HG03025 (cell line): ENCODE data around the gene GNA12.

ENCODE experiments used
- ATAC-seq: cut with Tn5 transposase; IDR thresholded peaks from one replicate; pipeline ENCODE4 v1.9.1; 2021; ENCODE audit warnings: mild to moderate bottlenecking, moderate library complexity; ENCODE audit not compliant: unreplicated experiment, low FRiP score

Gene GNA12

DNA sequence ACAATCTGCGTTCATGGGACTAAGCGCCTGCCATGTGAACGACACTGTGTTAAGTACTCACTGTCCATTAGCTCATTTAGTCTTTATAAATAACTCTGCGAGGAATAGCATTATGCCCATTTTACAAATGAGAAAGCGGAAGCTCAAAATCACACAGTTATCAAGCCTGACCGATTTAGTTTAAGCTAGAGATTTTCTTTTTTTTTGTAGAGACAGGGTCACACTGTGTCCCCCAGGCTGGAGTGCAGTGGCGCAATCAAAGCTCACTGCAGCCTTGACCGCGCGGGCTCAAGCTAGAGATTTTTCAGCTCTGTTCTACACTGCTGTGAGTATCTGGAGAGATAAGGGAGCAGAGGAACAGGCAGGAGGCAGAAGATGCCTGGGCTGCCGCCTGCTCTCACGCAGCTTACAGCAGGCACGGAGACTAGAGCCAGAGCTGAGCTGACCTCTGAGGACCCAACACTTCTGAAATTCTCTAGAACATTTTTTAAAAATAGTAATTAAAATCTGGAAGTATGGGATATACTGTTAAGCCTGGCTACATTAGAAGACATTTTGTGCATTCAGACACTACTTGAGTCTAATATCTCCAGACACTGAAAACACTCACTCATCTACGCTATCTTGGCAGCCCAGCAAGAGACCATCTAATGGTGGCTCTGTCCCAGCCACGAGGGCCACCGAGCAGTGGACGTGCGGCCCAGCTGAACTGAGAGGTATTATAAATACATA is 38.7 kb downstream of the GNA12 start:
- ATAC-seq: no peak

DNA sequence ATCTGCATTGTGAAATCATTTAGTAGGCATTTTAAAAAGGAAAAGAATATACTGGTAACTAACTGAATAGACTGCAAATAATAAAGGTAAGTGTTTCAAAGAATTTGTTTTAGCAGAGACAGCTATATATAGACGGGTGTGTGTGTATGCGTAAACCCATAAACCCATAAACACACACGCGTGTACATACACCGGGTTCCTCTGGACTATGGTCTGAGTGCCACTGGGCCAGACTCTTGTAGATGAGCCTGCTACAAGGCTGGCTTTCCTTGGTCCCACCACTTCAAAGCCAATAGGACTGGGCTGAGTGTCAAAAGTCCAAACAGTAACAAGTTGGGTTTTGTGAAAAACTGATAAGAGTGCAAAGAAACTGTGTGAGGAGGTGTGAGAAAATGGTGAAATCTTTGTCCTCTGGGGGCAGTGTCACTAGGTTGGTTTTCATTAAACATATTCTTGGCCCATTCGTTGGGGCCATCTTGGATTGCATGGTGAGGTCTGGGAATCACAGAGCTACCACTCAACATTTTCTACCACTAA is 39.8 kb downstream of the GNA12 start:
- no peak for ATAC-seq

DNA sequence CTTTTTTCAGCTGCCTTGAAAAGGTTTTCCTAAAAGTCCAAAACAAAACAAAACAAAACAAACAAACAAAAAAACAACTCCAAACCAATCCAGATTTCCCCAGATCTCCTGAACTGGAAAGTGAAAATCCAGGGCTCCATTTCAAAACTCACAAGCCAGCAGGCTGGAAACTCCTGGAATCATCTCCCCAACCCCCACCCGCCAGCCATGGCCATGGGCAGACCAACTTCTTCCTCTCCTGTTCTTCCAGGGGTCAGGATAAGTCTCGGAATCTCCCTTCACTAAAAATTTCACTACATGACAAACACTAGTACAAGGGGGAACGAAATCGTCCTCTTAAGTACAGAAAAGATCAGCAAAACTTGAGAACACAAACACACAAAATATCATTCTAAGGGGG is 40.4 kb downstream of the GNA12 start:
- ATAC-seq: no peak

DNA sequence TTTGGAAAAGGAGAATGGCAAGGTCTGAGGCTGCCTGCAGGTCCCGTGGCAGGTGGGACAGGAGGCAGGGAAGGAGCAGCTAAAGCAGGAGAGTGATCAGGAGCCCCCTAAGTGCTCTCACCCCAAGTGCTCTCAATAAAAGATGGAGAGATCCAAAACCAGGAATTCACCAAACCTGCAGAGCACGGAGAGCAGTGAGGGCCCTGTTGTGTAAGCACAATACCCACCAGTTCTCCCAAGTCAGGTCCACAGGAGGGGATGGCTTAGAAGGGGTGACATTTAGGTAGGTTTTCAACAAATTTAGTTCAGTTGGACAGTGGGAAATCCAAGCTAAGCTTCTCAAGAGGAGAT is 40.8 kb downstream of the GNA12 start:
- no peak for ATAC-seq

DNA sequence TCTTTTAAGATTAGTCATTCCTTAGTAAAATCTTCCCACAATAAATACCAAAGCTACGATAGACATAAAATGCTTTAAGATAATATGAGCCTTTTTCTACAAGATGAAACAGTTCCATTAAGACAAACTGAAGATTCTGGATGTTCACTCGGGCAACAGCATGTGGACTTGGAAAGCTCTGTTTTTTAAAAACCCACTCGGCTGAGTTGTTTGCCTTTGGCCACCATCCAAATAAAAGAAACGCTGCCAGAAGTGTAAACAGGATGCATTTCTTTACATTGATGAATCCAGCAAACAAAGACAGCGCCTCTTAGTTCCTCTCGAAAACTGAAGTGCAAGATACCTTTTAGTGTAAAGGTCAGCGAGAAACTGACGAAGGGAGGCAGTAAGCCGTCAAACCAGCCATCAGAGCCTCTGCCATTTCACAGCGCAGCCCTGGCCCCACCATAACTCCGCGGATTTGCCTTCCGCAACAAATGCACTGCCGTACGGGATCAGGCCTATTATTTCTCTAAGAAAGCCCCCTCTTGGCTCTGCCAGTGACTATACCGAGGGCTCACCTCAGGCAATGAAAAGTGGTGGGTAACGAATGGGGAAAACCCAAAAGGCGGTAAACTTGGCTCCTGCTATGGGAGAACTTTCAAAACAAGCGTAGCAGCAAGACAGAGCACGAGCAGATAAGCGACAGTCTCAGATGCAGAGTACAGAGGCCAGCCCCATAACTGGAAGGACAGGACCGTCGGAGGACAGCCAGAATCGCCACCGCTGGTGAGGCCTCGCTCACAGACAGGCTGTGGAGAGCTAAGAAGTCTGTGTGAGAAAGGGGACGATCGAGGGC is 41.4 kb downstream of the GNA12 start:
- ATAC-seq: no peak

DNA sequence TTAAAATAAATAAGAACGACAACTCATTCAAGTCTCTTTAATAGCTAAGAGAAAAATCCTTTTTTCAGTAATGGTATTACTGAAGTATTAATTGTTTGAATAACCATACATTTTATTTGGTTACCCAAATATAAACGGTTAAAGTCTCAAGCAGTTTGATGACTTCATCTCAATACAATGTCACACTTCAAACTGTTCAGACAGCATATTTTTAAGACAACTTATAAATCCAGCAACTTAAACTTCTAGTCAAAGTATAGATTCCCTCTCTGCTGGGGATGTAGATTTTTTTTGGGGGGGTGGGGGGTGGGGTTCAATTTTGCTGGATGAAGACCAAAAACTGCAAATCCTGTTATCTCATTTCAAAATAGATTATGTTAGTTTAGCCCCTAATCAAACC is 42.0 kb downstream of the GNA12 start:
- no peak for ATAC-seq

DNA sequence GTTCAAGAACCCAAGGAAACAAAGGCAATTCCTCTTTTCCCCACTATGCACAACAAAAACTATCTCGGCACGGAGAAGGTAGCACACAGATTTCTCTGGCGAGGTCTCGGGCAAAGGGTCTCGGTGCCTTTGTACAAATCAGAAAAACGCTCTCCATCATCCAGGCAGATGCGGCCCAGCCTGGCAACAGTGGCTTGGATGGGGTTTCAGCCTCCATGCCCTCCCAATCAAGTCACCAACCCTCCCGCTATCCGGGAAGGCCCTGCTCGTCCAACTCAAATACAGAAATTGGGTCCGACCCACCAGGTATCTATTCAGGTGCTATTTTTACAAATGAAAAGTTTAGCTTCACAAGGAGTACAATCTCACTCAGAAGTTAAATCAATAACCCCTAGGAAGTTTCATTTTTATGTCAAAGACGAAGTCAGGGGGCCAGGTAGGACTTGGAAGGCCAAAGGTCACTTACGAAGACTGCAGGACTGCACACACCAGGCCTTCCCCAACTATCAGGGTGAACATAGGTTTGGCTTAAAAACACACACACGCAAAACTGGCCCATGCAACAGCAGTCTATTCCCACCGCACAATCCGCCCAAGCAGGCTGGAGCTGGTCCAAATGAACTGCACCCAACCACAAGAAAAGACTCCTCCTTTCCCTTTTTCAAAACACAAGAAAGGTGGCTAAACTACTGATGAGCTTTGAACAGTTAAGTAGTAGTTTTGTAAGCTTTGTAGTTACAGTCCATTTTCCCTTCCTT is 43.0 kb downstream of the GNA12 start:
- ATAC-seq: no peak

DNA sequence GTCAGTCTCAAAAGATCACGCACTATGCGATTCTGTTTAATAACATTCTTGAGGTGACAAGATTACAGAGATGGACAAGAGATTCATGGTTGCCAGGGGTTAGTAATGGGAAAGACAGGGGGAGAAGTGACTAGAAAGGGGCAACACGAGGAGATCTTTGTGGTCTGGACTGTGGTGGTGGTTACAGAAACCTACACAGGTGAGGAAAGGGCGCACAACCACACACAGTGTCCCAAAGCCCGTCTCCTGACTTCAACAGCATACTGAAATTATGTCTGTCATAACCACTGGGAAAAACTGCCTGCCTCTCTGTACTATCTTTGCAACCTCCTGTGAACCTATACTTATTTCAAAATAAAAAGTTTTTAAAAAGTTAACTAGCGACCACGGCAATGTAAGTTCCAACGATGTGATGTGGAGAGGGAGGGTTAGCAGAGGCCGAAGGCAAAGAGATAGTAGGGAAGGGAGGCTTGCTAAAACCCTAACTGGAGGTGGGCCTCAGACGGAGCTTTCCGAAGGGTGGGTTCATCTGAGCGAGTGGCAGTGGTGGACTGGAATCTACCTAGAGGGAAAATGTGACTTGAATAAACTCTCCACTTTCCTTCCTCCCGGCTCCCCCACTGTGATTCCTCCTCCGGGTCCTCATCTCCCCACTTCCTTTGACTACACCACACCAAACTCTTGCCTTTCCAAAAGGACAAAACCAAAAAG is 43.7 kb downstream of the GNA12 start:
- no peak for ATAC-seq

DNA sequence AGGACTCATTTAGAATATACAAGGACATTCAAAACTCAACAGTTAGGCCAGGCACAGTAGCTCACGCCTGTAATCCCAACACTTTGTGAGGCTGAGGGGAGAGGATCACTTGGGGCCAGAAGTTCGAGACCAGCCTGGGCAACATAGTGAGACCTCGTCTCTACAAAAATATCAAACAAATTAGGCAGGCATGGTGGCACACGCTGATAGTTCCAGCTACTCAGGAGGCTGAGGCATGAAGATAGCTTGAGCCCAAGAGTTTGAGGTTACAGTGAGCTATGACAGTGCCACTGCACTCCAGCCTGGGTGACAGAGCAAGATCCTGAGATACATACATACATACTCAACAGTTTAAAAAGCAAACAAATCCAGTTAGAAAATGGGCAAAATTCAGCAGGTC is 44.9 kb downstream of the GNA12 start:
- no peak for ATAC-seq

DNA sequence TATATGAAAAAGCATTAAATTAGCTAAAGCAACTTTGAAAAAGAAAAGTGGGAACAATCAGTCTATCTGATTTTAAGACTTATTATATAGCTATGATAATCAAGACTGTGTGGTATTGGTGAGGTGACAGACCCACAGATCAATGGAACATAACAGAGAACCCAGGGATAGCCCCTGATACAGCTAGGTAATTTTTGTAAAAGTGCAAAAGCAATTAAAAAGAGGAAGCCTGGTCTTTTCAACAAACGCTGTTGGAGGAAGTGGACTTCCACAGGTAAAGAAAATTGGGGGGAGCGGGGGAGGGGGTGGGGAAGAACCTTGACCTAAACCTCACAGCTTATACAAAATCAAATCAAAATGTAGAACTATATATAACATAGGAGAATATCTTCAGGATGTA is 45.4 kb downstream of the GNA12 start:
- ATAC-seq: no peak

DNA sequence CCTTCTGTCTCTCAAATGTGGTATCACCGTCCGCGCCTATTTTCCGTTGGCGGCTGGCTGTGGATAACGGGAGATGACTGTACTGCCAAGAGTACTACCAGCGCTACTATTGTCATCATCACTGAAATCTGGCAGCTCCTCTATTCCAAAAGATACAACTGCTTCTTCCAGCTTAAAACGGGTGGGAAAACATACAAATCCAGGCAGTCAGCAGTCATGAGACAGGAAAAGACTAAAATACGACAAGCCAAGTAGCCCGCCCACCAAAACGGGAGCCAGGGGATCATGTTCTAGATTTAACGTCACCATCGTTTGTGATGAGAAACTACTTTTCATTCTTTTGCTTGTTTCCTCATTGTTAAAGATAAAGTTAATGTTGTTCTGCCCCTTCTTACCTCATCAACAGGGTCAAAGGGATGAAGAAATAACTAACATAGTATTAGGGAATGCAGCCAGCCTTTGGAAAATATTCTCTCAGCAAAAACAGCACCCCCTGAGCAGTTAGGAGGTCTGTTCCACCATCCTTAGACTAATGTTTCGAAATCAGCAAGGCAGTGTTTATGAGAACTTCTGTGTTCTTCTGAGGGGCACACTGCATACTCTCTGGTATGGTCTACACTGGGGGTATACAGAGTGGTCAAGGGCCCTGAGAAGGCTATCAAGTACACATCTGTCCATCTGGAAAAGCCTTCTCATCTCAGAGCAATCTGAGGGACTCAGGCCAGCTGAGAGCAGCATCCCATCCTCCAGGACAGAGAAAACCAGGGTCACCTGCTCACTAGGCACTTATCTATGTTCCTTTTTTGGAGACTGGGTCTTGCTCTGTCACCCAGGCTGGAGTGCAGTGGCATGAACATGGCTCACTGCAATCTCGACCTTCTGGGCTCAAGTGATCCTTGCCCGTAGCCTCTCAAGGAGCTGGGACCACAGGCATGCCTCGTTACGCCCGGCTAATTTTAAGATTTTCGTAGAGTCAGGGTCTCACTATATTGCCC is 47.5 kb downstream of the GNA12 start:
- no peak for ATAC-seq

DNA sequence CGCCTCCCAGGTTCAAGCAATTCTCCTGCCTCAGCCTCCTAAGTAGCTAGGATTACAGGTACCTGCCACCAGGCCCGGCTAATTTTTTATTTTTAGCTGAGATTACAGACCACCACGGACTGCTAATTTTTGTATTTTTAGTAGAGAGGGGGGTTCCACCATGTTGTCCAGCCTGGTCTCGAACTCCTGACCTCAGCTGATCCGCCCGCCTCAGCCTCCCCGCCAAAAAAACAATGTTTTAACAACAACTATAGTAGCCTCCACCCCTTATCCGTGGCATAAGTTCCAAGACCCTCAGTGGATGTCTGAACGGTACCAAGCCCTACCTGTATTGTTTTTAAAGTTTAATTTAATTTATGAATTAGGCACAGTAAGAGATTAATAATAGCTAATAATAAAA is 48.2 kb downstream of the GNA12 start:
- no peak for ATAC-seq

DNA sequence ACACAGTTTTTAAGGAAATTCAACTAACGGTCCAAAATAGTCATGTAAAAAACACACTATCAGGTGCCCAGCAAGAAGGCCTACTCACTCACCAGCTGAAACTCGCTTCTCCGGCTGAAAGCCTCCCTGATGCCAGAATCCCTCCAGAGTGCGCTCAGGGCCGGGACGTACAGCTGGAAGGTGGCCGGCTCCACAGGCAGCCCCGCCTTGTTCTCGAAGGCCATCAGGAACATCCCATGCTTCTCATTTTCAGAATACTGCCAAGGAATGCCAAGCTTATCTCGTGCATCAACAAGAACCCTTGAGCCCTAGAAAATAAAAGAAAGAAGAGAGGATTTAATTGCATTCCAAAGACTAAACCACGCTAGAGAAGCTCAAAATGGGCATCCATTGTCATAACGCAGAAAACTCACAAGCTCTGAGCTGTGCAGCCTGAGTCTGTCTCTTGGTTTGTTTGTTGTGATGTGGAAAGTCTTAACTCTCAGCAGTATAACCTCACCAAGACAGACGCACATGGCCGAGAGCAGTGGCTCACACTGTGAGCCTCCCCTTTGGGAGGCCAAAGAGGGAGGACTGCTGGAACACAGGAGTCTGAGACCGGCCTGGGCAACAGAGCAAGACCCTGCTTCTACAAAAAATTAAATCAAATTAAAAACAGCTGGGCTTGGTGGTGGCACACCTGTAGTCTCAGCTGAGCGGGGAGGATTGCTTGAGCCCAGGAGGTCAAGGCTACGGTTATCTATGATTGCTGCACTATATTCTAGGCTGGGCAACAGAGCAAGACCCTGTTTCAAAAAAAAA is 49.1 kb downstream of the GNA12 start:
- ATAC-seq: no peak

DNA sequence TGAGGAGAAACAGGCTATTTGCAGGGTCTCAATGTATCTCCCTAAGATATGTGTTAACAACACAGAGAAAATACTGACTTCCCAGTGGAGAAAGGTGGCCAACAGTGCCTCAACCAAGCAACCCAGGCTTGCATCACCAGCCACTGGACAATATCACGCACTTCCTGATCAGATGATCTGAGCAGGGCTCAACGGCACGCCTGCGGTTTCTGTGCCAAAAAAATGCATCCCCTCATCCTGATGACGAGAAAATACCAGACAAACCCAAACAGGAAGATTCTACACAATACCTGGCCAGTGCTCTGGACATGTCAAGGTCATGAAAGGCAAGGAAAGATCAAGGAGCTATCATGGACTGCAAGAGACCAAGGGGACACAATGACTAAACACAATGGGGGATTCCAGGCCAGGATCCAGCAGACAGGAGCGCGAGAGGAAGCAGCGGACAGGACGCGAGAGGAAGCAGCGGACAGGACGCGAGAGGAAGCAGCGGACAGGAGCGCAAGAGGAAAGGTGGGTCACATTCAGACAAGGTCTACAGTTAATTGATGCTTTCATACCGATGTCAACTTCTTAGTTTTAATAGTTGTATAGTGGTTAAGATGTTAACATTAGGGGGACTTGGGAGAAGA is 51.1 kb downstream of the GNA12 start:
- no peak for ATAC-seq

DNA sequence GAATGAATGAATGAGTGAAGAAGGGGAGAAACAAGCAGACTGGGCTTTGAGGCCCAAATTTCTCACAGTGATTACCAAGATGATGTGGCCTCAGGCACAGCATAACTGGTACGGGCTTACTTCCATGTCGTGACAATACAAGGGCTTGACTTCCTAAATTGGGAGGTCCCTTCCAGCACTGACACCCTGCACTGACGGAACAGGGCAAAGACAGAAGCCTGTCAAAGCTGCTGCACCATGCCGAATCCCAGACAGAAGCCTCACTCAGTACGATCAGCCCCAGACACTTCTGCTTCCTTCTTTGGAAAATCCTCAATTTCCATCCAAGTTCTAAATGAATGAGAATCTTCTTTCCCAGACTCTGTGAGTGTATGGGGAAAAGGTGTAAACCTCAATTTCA is 51.9 kb downstream of the GNA12 start:
- no peak for ATAC-seq

DNA sequence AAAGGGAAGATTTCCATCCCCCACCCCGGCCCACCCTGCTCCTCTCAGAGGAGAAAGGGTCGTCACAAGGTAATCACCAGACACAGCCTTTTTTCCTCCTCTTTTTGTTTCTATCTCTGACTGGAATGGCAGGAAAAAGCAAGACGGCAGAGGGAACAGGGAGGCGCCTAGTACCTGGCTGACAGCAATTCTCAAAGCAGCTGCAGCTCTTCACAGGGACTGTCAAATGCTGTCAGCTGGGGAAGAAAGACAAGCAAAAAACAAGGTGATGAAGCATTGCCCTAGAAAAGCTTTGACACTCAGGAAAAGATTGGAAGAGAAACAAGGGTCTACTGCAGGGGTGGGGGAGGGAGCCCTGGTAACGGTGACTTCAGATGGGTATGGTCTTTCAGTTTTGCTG is 52.7 kb downstream of the GNA12 start:
- ATAC-seq: no peak

DNA sequence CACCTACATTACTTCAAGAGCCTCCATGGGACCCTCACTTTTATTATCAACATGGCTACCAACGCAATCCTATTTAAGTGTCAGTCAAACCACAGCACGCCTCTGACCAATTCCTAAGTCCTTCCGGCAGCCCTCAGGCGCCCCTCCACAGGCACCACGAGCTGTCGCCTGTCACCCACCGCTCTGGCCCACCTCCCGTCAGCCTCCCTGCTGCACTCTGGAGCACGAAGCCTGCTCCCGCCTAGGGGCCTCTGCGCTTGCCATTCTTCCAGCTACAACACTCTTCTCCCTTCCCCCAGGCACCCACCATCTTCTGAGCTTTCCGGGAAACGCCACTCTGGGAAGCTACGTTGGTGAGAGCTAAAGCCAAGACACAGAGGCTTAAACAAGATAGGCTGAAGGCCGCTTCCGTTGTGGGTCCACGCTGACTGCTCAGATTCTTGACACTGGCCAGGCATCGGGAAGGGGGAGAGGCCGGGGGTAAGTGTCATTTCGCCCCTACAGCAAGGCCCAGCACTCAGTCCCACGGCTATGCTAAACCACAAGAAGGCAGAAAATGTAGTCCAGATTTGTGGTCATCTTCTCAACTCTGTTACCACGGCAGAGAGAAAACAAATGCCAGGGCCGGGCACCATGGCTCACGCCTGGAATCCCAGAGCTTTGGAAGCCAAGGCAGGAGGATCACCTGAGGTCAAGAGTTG is 56.7 kb downstream of the GNA12 start:
- ATAC-seq: no peak
